ENCODE results near the gene GRAP2. TPM values are rescaled to one million over a fixed set of nuclear protein-coding genes. Genes with fewer than 3 reads are reported as not detected.

GRAP2 gene
- total and polyA plus RNA-seq, 2 of the 4 experiments (the other 2 are of a cell fraction): not detected

DNA sequence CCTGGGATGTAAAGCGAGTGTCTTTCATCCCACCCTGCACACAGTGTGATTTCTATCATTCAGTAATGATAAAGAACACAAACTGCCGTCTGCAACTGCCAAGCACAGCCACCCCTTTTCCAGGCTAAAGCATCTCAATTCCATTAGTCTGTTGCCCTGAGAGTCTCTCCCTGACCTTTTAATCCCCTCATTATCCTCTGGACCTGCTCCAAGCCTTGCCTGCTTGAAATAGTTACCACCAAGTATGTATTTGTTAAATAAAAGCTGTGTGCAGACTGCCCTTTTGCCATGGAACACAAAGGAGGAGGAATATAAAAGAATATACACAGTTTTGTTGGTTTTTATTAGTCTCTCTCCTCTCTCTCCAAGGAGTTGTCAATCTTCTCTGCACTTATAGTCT, 13.0 kb downstream of the GRAP2 start:
- peaks cover 45% of the 10 kb centered on the region for H3K27me3 ChIP-seq (ENCODE audit: control insufficient read depth, insufficient read depth, low read length)
- H2BK120ac ChIP-seq (ENCODE audit: low read depth, low read length): no peak overlapping the region
- H3K4me2 ChIP-seq (ENCODE audit: low read depth, low read length): no peak overlapping the region
- no peak overlapping the region for H2AK5ac ChIP-seq (ENCODE audit: low read depth, low read length)
- no peak overlapping the region for H2BK5ac ChIP-seq (ENCODE audit: low read depth, low read length, poor library complexity, severe bottlenecking)
- H2AFZ ChIP-seq (replicated peaks; ENCODE audit: low read length, poor library complexity): no peak overlapping the region
- no peak overlapping the region for H3K56ac ChIP-seq (ENCODE audit: extremely low read depth, insufficient read depth, low read length)
- no peak overlapping the region for H3K4ac ChIP-seq (ENCODE audit: low read depth, low read length)
- CTCF ChIA-PET: no interaction called here
- in situ Hi-C loops (cut with MboI; ENCODE audit: low sequenced_read_pairs) (no loop called here), intact Hi-C loops (cut with micrococcal nuclease) (no loop called here), dilution Hi-C loops (cut with HindIII; ENCODE audit: low sequenced_read_pairs, unreplicated experiment) (no loop called here)
- ATAC-seq (ENCODE audit: low read depth) (no peak), DNase-seq (no peak)
- no peak overlapping the region for H2BK20ac ChIP-seq (ENCODE audit: low read depth, low read length)
- no peaks in the 10 kb centered on the region for H3K9me3 ChIP-seq (ENCODE audit: control insufficient read depth, insufficient read depth, low read length)
- no peaks in the 10 kb centered on the region for H3K9me1 ChIP-seq (ENCODE audit: insufficient read depth, low read length)
- no peaks in the 10 kb centered on the region for H3K79me1 ChIP-seq (ENCODE audit: low read depth in 1 of 2, low read length in 2 of 2)
- no peak overlapping the region for H4K8ac ChIP-seq (ENCODE audit: low read depth in 2 of 2, low read length in 2 of 2)
- no peak overlapping the region for H2BK15ac ChIP-seq (ENCODE audit: low read depth, low read length)
- no peaks in the 10 kb centered on the region for H3K36me3 ChIP-seq (ENCODE audit: control insufficient read depth, insufficient read depth, low read length)
- H2AK9ac ChIP-seq (replicated peaks; ENCODE audit: low read depth, low read length, poor library complexity): no peak overlapping the region
- H3K14ac ChIP-seq (replicated peaks; ENCODE audit: low read depth, low read length): no peak overlapping the region
- POLR2A ChIA-PET (ENCODE audit: unreplicated experiment): no interaction called here
- BruUV-seq (replicated peaks): no TSS peak
- TF ChIP-seq FOS (IDR thresholded peaks at IDR 0.05; ENCODE audit: low read depth, low read length): no peak
- no peak for TF ChIP-seq SMC3 (IDR thresholded peaks at IDR 0.05; ENCODE audit: low read depth, low read length)
- TF ChIP-seq, protein P1, sequence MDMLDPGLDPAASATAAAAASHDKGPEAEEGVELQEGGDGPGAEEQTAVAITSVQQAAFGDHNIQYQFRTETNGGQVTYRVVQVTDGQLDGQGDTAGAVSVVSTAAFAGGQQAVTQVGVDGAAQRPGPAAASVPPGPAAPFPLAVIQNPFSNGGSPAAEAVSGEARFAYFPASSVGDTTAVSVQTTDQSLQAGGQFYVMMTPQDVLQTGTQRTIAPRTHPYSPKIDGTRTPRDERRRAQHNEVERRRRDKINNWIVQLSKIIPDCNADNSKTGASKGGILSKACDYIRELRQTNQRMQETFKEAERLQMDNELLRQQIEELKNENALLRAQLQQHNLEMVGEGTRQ (IDR thresholded peaks at IDR 0.05; ENCODE audit: low read depth, low read length): no peak
- no peak for TF ChIP-seq NFE2L2 (IDR thresholded peaks at IDR 0.05; ENCODE audit: low read depth, low read length)
- H4K5ac ChIP-seq (ENCODE audit: low read depth, low read length): no peak overlapping the region
- H3K4me1 ChIP-seq (ENCODE audit: control insufficient read depth, insufficient read depth, low read length): no peaks in the 10 kb centered on the region
- no peak overlapping the region for H3K4me3 ChIP-seq (ENCODE audit: insufficient read depth, low read depth, low read length)
- no peak overlapping the region for H4K91ac ChIP-seq (ENCODE audit: insufficient read depth, low read depth, low read length)
- no peak overlapping the region for H3K18ac ChIP-seq (ENCODE audit: low read depth, low read length)
- no peak overlapping the region for H3K27ac ChIP-seq (ENCODE audit: insufficient read depth, low read length)
- no peak overlapping the region for H3K23ac ChIP-seq (ENCODE audit: low read depth, low read length)
- no peak overlapping the region for H3K9ac ChIP-seq (ENCODE audit: low read depth, low read length)
- no peaks in the 10 kb centered on the region for H4K20me1 ChIP-seq (ENCODE audit: insufficient read depth, low read length)
- 39% methylated on average over 2 of the region's 2 CpGs; no CpG with 5 or more reads in 1 of the 2 experiments for WGBS, 2 experiments (ENCODE audit: extremely low coverage in 2 of 2, insufficient read length in 1 of 2)
